Activated T-helper 2 cell treated with anti-CD3 and anti-CD28 coated beads, Interferon-gamma antibody, Interleukin-2, Interleukin-4, amounts not matched to agents 10 μg/mL and 5 μg/mL and 100 μg/mL, durations not matched to agents 14 hours and 24 hours and 36 hours (primary cell): ENCODE data around the gene GRAMD2B. TPM values are rescaled to one million over a fixed set of nuclear protein-coding genes. Genes with fewer than 3 reads are reported as not detected.
A peak's percentile ranks its signal among the peaks of the same experiment; 100 is the strongest.

Experiments
- DNase-seq: peaks from one replicate; pipeline ENCODE4 v3.0.0; 2021; ENCODE audit warnings: low spot score
- H3K27ac Mint-ChIP-seq: one replicate; pipeline ENCODE4 v1.8.0; 2021; ENCODE audit warnings: mixed read lengths
- H3K27me3 Mint-ChIP-seq: one replicate; pipeline ENCODE4 v1.8.0; 2021; ENCODE audit warnings: low read depth, mixed read lengths
- H3K36me3 Mint-ChIP-seq: one replicate; pipeline ENCODE4 v1.8.0; 2021; ENCODE audit warnings: low read depth, mixed read lengths
- H3K4me1 Mint-ChIP-seq: one replicate; pipeline ENCODE4 v1.8.0; 2021; ENCODE audit warnings: low read depth, mixed read lengths
- H3K4me3 Mint-ChIP-seq: one replicate; pipeline ENCODE4 v1.8.0; 2021; ENCODE audit warnings: low read depth, mild to moderate bottlenecking, moderate library complexity, mixed read lengths
- H3K9me3 Mint-ChIP-seq: one replicate; pipeline ENCODE4 v1.8.0; 2021; ENCODE audit warnings: mixed read lengths
- intact Hi-C: fragments of 100-400 bp; cut with micrococcal nuclease; formaldehyde crosslinking; loops from one replicate; pipeline ENCODE4 v1.15.1; 2023
- total RNA-seq: library from RNA; stranded (reverse); gene quantifications from 2 replicates; pipeline ENCODE4 v1.2.3, GENCODE V29; 2022

GRAMD2B gene
- total RNA-seq, 1 donor from 2014 or later: 8.8 TPM

DNA sequence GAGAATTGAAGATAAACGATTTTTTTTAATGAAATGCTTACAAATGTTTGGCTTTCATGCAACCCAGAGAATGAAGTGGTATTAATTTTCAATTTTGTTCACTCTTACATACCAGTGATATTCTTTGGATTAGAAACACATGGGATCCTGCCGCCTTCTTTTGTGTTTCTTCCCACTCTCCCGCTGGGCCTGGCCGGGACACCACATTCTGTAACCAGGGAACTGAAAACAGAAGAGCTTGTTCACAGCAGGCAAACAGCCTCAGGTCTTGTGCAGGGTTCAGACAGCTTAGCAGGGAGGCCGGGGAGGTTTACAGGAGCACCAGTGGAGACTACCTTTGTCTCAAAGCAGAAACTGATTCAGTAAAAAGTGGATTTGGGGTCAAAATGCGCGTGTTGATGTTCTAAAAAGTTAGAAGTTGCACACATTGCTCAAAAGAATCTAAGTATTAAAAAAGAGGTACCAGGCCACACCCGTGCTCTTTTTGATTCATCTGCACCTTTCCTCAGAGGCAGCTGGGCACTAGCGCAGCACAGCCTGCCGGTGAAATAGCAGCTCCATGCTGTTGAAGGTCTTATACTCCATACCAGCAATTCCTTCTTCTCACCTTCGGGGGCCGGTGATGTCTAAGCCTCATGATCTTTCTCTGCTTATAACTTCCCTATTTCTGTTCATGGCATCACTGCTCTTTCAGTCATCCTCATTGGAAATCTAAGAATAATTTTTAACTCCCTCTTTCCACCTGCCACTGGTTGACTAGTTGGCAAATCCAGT is 67.1 kb downstream of the GRAMD2B start:
- H3K27ac Mint-ChIP-seq: no peak overlapping the region

DNA sequence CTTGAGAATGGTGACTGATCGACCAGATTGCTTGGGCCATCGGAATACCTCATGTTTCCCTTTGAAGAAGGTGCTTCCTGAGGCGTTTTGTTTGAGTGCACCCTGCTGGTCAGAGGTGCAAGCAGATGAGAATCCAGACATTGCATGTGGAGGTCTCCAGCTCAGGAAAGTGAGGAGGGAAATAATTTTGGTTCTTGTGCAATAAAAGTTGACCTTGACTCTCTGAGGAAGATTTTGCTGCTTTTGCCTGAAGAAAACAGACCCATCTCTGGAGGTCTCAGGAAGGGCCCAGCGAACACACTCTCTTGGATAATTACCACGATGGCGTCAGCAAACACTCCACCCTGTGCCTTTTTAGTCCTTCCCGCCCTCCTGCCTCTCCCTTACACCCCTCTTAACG is 69.7 kb downstream of the GRAMD2B start:
- Mint-ChIP-seq H3K27me3 (no peaks in the 10 kb centered on the region), H3K27ac (no peak overlapping the region), H3K9me3 (no peaks in the 10 kb centered on the region), H3K4me3 (no peak overlapping the region), H3K36me3 (peaks cover 16% of the 10 kb centered on the region), H3K4me1 (no peaks in the 10 kb centered on the region)
- DNase-seq: no peak
- intact Hi-C loops: no loop called here

More for the DNA sequence above, 67.1 kb downstream of the GRAMD2B start:
- Mint-ChIP-seq H3K36me3 (peaks cover 33% of the 10 kb centered on the region), H3K4me1 (no peaks in the 10 kb centered on the region), H3K4me3 (no peak overlapping the region), H3K9me3 (no peaks in the 10 kb centered on the region), H3K27me3 (no peaks in the 10 kb centered on the region)
- no peak for DNase-seq
- intact Hi-C loops: no loop called here

DNA sequence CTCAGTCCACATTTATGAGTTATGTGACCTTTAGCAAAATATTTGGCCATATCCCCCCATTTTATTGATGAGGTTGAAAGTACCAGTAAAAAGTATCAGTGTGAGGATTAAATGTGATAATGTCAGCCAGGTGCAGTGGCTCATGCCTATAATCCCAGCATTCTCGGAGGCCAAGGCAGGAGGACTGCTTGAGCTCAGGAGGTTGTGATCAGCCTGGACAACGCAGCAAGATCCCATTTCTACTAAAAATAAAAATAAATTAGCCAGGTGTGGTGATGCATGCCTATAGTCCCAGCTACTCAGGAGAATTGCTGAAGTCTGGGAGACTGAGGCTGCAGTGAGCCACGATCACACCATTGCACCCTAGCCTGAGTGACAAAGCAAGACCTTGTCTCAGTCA is 71.2 kb downstream of the GRAMD2B start:
- Mint-ChIP-seq H3K27me3 (no peaks in the 10 kb centered on the region), H3K4me3 (no peak overlapping the region), H3K36me3 (peaks cover 10% of the 10 kb centered on the region), H3K9me3 (no peaks in the 10 kb centered on the region), H3K4me1 (no peaks in the 10 kb centered on the region), H3K27ac (no peak overlapping the region)
- no peak for DNase-seq
- intact Hi-C loops: no loop called here

DNA sequence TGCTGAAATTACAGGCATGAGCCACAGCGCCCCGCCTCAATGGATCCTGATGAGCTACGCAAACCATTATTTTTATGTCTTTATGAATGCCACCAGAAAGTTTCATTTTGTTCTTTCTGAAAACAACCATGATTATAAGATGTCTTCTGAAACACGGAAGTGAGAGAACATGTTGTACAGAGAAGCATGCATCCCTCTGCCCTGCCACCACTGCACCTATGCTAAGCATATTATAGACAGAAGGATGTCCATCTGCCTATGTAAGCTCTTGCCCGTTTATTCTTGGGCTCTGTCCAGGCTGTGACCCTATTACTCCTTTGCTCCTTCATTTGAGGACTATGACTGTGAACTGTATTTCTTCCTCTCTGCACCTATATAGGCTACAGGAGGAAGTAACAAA is 74.3 kb downstream of the GRAMD2B start:
- Mint-ChIP-seq H3K36me3 (peaks cover 7% of the 10 kb centered on the region), H3K9me3 (no peaks in the 10 kb centered on the region), H3K4me3 (no peak overlapping the region), H3K27me3 (no peaks in the 10 kb centered on the region), H3K4me1 (peaks cover 4% of the 10 kb centered on the region), H3K27ac (no peak overlapping the region)
- intact Hi-C loops: no loop called here
- DNase-seq: no peak

DNA sequence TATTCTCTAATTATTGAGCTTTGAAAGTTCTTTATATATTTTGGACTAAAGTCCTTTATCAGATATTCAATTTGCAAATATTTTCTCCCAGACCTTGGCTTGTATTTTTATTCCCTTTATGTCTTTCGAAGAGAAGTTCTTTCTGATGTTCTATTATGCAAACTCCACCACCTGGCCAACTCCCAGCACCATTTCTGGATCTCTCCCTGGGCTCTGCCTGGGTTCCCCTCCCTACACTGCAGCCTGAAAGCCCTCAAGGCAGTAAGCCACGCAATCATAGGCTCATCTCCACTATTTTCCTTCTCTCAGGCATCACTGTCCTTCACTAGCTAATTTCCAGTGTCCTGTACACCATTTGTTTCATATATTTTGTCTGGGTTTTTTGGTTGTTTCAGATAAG is 76.1 kb downstream of the GRAMD2B start:
- Mint-ChIP-seq H3K27ac (no peak overlapping the region), H3K9me3 (no peaks in the 10 kb centered on the region), H3K36me3 (no peaks in the 10 kb centered on the region), H3K4me3 (no peak overlapping the region), H3K27me3 (no peaks in the 10 kb centered on the region), H3K4me1 (peaks cover 6% of the 10 kb centered on the region)
- no peak for DNase-seq
- intact Hi-C loops: no loop called here

DNA sequence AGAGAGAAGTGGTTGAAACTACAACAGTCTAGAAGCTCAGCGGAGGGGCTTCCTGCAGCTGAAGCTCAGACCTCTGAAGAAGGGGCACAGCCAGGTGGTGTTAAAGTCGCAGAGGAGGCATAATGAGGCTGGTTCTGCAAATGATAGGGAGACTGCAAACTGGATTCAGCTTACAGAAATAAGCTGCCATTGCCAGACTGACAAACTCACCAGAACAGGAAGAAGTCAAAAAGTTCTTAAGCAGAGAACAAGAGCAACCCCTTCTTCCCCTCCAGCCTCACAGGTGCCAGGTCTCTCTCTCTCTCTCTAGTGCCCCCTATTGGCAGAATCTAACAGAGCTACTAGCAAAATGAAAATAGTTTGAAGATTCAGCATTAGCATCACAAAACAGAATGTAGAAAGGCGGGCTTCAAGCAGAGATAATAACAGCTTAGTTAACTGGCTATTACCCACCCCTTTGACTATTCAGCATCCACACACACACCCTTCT is 76.7 kb downstream of the GRAMD2B start:
- H3K27ac Mint-ChIP-seq: no peak overlapping the region
- no peaks in the 10 kb centered on the region for H3K9me3 Mint-ChIP-seq
- H3K36me3 Mint-ChIP-seq: no peaks in the 10 kb centered on the region
- H3K4me3 Mint-ChIP-seq: no peak overlapping the region
- peaks cover 6% of the 10 kb centered on the region for H3K4me1 Mint-ChIP-seq
- no peaks in the 10 kb centered on the region for H3K27me3 Mint-ChIP-seq
- intact Hi-C loops: loop anchor here (1.0 to 5.0 kb wide), 3 partner anchors 37 to 146 kb away; no protein-coding TSS in a partner anchor
- no peak for DNase-seq

DNA sequence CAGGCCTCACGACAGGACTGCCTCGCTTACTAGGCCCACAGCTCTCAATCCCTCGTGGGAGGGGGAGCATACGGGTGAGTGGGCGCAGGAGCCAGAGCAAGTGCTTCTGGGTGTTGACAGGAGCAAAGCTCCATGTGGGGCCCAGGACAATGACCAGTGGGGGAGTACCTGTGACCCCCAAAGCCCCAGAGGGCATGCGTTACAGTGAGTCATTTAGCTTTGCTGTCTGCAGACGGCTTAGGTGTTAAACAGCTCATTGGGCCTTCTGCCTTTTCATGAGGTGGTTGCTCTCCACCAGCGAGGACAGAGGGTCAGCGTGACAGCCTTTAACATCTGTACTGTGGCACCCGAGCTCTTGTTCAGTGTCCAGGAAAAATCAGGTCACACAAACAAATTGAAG is 78.2 kb downstream of the GRAMD2B start:
- Mint-ChIP-seq H3K36me3 (no peaks in the 10 kb centered on the region), H3K27ac (no peak overlapping the region), H3K27me3 (no peaks in the 10 kb centered on the region), H3K4me3 (no peak overlapping the region), H3K4me1 (peaks cover 6% of the 10 kb centered on the region), H3K9me3 (no peaks in the 10 kb centered on the region)
- intact Hi-C loops: loop anchor here (5.0 kb wide), 2 partner anchors 36 to 54 kb away; no protein-coding TSS in a partner anchor
- DNase-seq: no peak

DNA sequence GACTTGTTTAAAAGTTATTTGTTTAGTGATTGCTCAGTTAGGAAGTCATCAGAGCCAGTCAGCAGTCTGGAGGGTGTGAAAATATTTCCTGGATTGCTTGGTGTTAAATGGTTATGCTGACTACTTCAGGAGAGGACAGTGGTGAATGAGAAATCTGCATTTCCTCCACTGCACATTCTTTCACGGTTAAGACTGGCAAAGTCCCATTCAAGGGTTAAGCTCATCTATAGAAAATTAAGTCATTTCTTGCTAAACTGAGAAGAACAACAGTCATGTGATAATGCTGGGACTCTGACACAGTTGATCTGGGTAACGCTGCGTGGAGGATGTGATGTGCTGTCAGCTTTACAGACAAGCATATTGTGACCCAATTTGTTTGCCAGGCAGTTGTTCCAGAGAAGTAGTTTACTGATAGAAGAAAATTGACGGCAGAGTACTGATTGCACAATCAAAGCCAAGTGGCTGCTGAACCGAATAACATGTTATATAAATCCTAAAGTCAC is 80.4 kb downstream of the GRAMD2B start:
- intact Hi-C loops: loop anchor here (5.0 kb wide), 2 partner anchors 34 to 56 kb away; no protein-coding TSS in a partner anchor
- peaks cover 9% of the 10 kb centered on the region for H3K4me1 Mint-ChIP-seq
- DNase-seq: no peak
- H3K27me3 Mint-ChIP-seq: no peaks in the 10 kb centered on the region
- H3K4me3 Mint-ChIP-seq: no peak overlapping the region
- H3K27ac Mint-ChIP-seq: no peak overlapping the region
- H3K9me3 Mint-ChIP-seq: no peaks in the 10 kb centered on the region
- no peaks in the 10 kb centered on the region for H3K36me3 Mint-ChIP-seq

DNA sequence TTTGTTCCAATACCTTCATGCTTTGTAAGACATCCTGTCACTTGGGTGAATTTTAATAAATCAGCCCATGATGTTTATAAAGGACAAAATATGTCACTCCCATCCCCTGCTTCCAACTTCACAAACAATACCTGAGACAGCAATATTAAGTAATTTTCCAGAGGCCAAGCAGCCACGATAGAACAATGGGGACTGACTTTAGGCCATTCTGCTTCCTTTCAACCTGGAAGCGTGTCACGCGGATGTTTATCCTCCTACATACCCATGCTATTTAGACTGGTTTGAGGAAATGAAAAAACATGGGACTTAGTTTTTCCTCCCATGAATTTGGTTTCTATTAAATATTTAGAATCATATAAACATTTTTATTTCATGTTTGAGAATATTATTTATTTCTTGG is 82.9 kb downstream of the GRAMD2B start:
- no peaks in the 10 kb centered on the region for H3K27me3 Mint-ChIP-seq

DNA sequence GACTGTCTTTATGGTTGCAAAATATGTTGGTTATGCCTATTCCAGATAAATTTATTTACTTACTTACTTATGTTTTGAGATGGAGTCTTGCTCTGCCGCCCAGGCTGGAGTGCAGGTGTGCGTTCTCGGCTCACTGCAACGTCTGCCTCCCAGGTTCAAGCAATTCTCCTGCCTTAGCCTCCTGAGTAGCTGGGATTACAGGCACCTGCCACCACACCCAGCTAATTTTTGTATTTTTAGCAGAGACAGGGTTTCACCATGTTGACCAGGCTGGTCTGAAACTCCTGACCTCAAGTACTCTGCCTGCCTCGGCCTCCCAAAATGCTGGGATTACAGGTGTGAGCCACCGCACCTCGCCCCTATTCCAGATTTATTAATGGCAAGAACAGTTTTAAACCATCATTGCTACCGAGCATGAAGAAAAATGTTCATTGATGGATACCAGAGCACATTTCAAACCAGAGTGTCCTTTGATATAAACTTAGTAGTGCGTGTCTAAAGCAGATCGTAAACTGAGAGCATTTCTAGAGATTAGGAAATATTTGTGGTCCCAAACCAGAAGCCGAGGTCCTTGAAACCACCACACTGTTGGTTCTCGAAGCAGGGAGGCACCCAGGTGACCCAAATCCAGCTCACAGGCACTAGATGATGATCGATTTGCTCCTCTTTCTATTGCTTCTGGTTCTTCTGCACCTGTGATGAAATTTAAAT is 85.2 kb downstream of the GRAMD2B start:
- Mint-ChIP-seq H3K4me3 (peak overlapping the region; percentile 15), H3K36me3 (no peaks in the 10 kb centered on the region), H3K27ac (no peak overlapping the region), H3K9me3 (peaks cover 3% of the 10 kb centered on the region), H3K4me1 (peaks cover 12% of the 10 kb centered on the region), H3K27me3 (no peaks in the 10 kb centered on the region)
- no peak for DNase-seq
- intact Hi-C loops: no loop called here

More for the DNA sequence above, 82.9 kb downstream of the GRAMD2B start:
- Mint-ChIP-seq H3K4me3 (no peak overlapping the region), H3K27ac (no peak overlapping the region), H3K9me3 (peaks cover 3% of the 10 kb centered on the region), H3K4me1 (peaks cover 12% of the 10 kb centered on the region), H3K36me3 (no peaks in the 10 kb centered on the region)
- no peak for DNase-seq
- intact Hi-C loops: no loop called here

DNA sequence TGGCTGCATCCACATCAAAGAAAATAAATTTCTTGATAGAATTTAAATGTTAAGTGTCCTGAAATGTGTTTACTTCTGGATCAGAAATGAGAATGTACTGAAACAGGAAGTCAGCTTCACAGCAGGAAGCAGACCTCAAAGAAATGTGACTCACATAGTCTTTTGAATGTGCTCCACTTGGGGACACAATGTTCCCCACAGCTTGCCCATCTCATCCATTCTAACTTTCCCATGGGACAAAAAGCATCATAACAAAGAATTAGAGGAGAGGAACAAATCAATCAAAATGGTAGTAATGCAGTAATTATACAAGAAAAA is 85.7 kb downstream of the GRAMD2B start:
- no peak overlapping the region for H3K4me3 Mint-ChIP-seq
- H3K9me3 Mint-ChIP-seq: peaks cover 3% of the 10 kb centered on the region
- H3K36me3 Mint-ChIP-seq: no peaks in the 10 kb centered on the region
- DNase-seq: no peak
- no peaks in the 10 kb centered on the region for H3K27me3 Mint-ChIP-seq
- intact Hi-C loops: no loop called here
- peaks cover 11% of the 10 kb centered on the region for H3K4me1 Mint-ChIP-seq
- no peak overlapping the region for H3K27ac Mint-ChIP-seq

DNA sequence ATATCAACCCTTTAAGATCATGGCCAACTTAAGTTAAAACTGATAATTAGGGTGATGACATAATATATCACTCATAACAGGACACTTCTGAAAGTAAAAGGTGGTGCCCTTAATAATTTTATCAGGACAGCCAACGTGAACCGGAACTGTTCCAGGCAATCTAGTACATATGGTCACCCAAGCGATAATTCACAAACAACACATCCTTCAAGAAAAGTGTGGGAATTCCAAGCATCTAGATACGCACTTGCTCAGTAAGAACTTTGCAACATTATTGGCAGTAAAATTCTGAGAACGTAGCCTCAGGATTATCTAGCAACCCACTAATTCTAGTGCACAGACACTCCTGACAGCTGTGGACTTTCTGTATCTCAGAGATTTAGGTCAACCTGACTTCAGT is 86.1 kb downstream of the GRAMD2B start:
- DNase-seq: no peak
- H3K36me3 Mint-ChIP-seq: no peaks in the 10 kb centered on the region
- no peak overlapping the region for H3K4me3 Mint-ChIP-seq
- intact Hi-C loops: no loop called here
- peaks cover 3% of the 10 kb centered on the region for H3K9me3 Mint-ChIP-seq
- H3K27ac Mint-ChIP-seq: no peak overlapping the region
- no peaks in the 10 kb centered on the region for H3K27me3 Mint-ChIP-seq
- H3K4me1 Mint-ChIP-seq: peaks cover 11% of the 10 kb centered on the region

DNA sequence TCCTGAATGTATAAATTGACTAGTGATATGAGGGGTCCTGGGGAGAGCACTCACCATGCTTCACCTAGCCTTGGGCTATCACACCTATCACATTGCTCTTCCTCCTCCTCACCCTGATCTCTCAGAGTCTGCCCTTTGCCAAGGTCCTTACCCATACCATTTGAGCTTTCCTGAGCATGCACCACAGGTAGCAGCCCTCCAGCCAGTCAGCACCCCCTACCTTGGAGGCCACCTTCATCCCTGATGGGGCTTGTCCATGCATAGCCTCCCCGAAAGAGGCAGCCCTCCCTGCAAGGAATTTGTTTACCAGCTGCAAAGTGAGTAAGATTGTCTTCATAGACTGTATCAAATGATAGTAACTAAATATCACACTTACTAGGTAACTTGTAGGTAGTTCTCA is 88.8 kb downstream of the GRAMD2B start:
- Mint-ChIP-seq H3K36me3 (no peaks in the 10 kb centered on the region), H3K27me3 (peaks cover 3% of the 10 kb centered on the region), H3K4me1 (peaks cover 11% of the 10 kb centered on the region), H3K27ac (no peak overlapping the region), H3K9me3 (peaks cover 3% of the 10 kb centered on the region), H3K4me3 (no peak overlapping the region)
- intact Hi-C loops: no loop called here
- no peak for DNase-seq
